ENCODE results near the gene FAM50A.

DNA sequence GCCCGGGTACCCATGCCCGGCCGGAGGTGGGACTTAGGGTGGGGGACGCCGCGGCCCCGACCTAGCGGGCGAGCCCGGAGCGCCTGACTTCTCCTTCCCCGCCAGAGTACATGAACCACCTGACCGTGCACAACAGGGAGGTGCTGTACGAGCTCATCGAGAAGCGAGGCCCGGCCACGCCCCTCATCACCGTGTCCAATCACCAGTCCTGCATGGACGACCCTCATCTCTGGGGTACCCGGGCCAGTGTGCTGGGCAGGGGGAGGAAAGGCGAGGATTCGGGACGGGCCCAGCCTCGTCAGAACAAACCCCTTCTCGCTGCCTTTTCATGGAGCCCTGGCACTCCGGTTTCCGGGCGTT is 32.0 kb upstream of the FAM50A start:
- TF ChIP-seq, protein P1, sequence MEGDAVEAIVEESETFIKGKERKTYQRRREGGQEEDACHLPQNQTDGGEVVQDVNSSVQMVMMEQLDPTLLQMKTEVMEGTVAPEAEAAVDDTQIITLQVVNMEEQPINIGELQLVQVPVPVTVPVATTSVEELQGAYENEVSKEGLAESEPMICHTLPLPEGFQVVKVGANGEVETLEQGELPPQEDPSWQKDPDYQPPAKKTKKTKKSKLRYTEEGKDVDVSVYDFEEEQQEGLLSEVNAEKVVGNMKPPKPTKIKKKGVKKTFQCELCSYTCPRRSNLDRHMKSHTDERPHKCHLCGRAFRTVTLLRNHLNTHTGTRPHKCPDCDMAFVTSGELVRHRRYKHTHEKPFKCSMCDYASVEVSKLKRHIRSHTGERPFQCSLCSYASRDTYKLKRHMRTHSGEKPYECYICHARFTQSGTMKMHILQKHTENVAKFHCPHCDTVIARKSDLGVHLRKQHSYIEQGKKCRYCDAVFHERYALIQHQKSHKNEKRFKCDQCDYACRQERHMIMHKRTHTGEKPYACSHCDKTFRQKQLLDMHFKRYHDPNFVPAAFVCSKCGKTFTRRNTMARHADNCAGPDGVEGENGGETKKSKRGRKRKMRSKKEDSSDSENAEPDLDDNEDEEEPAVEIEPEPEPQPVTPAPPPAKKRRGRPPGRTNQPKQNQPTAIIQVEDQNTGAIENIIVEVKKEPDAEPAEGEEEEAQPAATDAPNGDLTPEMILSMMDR (IDR thresholded peaks at IDR 0.05): no peak
- no peak for TF ChIP-seq POLR2A (IDR thresholded peaks at IDR 0.05)
